ENCODE measurements around the gene ATG2A. TPM values are rescaled to one million over a fixed set of nuclear protein-coding genes. Genes with fewer than 3 reads are reported as not detected.

ATG2A gene
- total and polyA plus RNA-seq, 9 of the 15 experiments (the other 6 are each of a cell fraction or from before 2014, with no cell fraction given), result 0.25 to 45.9 (median 5.2) TPM

DNA sequence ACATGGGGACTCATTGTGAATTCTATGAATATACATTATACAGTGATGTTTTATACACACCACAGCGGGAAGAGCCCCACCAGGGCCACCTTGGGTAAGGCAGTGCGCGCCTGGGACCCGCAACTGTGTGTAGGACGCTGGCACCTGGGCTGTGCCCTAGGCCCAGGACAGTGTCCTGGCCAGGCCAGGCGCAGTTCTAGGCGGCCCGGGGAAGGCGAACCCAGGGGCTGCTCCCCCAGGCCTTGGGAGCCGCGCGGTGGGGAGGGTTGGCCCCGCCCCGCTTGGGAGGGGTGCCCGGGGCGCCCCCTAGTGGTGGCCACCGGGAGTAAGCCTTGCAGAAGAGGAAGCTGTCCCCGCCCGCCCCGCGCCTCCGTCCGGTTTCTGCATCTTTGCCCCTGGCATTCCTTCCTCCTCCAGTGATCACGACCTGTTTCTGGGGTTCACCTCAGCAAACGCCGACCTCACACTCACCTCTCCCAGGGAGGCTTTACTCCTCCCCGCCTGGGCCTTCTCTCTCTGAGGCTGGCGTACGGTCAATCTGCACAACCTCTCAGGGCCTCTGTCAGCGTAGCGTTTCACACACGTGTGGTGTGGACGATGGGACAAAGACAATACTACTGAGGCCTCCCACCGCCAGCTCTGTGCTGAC, 29.1 kb downstream of the ATG2A start (continued):
- TF ChIP-seq, protein P1, sequence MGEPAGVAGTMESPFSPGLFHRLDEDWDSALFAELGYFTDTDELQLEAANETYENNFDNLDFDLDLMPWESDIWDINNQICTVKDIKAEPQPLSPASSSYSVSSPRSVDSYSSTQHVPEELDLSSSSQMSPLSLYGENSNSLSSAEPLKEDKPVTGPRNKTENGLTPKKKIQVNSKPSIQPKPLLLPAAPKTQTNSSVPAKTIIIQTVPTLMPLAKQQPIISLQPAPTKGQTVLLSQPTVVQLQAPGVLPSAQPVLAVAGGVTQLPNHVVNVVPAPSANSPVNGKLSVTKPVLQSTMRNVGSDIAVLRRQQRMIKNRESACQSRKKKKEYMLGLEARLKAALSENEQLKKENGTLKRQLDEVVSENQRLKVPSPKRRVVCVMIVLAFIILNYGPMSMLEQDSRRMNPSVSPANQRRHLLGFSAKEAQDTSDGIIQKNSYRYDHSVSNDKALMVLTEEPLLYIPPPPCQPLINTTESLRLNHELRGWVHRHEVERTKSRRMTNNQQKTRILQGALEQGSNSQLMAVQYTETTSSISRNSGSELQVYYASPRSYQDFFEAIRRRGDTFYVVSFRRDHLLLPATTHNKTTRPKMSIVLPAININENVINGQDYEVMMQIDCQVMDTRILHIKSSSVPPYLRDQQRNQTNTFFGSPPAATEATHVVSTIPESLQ (CRISPR knock-in tag; IDR thresholded peaks at IDR 0.05), result no peak
- TF ChIP-seq MXI1 (IDR thresholded peaks at IDR 0.05; ENCODE audit: low read depth, low read length) (0 out of 2 replicates have a peak, but pooled peaks have one; percentile 8), CEBPG (CRISPR knock-in tag; IDR thresholded peaks at IDR 0.05) (no peak), CEBPG (tag; conservative IDR thresholded peaks at IDR 0.05 in 1 of 2, IDR thresholded peaks at IDR 0.05 in 1 of 2) (no peak), TEAD2 (tag; IDR thresholded peaks at IDR 0.05) (no peak), CTBP1 (IDR thresholded peaks at IDR 0.05; ENCODE audit: borderline replicate concordance) (peak; percentile 85), TBL1XR1 (IDR thresholded peaks at IDR 0.05; ENCODE audit: low read length in 2 of 2) (0 out of 4 replicates have a peak, but pooled peaks of 1 of the 2 experiments have one; percentile 24), SIN3B (IDR thresholded peaks at IDR 0.05; ENCODE audit: low read depth) (no peak), MAFG (tag; conservative IDR thresholded peaks at IDR 0.05) (no peak), GABPB2 (CRISPR knock-in tag; conservative IDR thresholded peaks at IDR 0.05) (no peak), PHF8 (IDR thresholded peaks at IDR 0.05; ENCODE audit: borderline replicate concordance, low read length) (peak; percentile 68; the same call in 1 of the 2 replicates), ELF1 (tag; IDR thresholded peaks at IDR 0.05) (no peak), ZNF695 (CRISPR knock-in tag; IDR thresholded peaks at IDR 0.05) (no peak), HDAC2 (IDR thresholded peaks at IDR 0.05) (peak; percentile 66), SAFB2 (IDR thresholded peaks at IDR 0.05; ENCODE audit: borderline replicate concordance, low read depth, low read length, severe bottlenecking) (no peak)
- TF ChIP-seq, protein P2, sequence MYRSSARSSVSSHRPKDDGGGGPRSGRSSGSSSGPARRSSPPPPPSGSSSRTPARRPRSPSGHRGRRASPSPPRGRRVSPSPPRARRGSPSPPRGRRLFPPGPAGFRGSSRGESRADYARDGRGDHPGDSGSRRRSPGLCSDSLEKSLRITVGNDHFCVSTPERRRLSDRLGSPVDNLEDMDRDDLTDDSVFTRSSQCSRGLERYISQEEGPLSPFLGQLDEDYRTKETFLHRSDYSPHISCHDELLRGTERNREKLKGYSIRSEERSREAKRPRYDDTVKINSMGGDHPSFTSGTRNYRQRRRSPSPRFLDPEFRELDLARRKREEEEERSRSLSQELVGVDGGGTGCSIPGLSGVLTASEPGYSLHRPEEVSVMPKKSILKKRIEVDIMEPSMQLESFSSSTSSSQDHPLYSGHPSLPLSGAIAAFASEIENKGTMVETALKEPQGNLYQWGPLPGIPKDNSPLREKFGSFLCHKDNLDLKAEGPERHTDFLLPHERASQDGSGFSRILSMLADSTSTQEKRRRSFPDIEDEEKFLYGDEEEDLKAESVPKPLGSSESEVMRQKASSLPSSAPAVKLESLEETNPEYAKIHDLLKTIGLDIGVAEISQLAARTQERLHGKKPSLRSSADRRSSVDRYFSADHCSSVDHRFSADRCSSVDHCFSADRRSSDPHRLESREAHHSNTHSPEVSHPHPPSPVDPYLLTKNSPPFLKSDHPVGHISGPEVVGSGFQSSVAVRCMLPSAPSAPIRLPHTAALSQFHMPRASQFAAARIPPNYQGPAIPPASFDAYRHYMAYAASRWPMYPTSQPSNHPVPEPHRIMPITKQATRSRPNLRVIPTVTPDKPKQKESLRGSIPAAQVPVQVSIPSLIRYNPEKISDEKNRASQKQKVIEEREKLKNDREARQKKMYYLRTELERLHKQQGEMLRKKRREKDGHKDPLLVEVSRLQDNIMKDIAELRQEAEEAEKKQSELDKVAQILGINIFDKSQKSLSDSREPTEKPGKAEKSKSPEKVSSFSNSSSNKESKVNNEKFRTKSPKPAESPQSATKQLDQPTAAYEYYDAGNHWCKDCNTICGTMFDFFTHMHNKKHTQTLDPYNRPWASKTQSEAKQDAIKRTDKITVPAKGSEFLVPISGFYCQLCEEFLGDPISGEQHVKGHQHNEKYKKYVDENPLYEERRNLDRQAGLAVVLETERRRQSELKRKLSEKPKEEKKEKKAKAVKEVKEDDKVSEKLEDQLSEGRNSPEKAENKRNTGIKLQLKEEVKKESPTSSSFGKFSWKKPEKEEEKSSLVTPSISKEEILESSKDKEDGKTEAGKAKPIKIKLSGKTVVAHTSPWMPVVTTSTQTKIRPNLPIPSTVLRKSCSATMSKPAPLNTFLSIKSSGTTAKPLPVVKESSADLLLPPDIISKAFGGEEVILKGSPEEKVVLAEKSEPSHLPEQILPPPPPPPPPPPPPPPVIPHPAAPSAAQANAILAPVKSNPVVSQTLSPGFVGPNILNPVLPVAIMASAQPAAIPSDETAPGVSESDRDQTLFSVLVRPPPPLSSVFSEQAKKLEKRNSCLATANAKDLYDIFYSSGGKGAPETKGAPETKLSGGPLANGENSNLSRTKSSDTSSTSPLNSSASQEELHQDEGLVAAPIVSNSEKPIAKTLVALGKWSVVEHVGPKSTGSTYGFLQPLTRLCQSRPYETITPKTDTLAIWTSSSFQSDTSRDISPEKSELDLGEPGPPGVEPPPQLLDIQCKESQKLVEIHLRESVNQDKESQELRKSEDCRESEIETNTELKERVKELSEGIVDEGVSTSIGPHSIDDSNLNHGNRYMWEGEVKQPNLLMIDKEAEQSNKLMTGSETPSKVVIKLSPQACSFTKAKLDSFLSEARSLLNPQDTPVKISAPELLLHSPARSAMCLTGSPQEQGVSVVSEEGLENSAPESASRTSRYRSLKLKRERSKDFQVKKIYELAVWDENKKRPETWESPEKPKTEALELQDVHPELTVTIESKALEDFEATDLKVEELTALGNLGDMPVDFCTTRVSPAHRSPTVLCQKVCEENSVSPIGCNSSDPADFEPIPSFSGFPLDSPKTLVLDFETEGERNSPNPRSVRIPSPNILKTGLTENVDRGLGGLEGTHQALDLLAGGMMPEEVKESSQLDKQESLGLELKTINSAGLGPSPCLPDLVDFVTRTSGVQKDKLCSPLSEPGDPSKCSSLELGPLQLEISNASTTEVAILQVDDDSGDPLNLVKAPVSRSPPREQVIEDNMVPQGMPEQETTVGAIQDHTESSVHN (IDR thresholded peaks at IDR 0.05; ENCODE audit: borderline replicate concordance in 1 of 2, low read depth in 1 of 2), result no peak

All from K562 (cell line).